ENCODE results near the gene KCTD2.

KCTD2 gene

GRCh38 chr17:75078284-75079022, 31.4 kb downstream of the KCTD2 start:
- DNase-seq, result no peak

GRCh38 chr17:75079023-75079373, 32.0 kb downstream of the KCTD2 start:
- DNase-seq, result no peak

- no peak for DNase-seq
Measured at GRCh38 chr17:75081611-75082540, 34.9 kb downstream of the KCTD2 start.

DNA sequence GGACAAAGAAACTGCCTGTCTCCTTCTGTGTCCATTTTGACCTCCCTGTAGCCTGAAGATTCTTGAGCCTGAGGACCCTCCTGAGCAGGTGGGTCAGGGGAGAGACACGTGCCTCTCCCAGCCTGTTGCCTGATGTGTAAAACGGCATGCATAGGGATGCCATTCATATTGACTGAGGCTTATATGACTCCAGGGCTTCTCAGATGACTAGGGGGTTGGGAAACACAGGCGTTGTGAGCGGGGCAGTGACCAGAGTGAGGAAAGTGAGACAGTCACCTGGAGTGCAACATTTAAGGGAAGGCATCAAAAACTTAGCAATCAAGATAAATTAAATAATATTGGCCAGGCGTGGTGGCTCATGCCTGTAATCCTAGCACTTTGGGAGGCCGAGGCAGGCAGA, 35.7 kb downstream of the KCTD2 start:
- no peak for DNase-seq

- DNase-seq, result no peak
Measured at GRCh38 chr17:75084039-75084660, 37.1 kb downstream of the KCTD2 start.

- no peak for DNase-seq
Measured at GRCh38 chr17:75086496-75087181, 39.6 kb downstream of the KCTD2 start.

DNA sequence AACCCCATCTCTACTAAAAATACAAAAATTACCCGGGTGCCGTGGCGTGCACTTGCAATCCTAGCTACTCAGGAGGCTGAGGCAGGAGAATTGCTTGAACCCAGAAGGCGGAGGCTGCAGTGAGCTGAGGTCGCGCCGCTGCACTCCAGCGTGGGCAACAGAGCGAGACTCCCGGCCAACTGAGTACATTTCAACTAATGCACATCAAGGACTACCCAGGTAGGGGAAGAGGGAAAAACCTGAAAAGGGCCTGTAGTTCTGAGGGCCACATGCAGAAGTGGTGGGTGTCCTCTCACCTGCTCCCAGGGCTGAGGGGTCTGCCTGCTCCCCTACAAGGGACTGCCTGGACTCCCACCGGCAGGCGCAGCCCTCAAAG, 40.1 kb downstream of the KCTD2 start:
- DNase-seq, result no peak

DNA sequence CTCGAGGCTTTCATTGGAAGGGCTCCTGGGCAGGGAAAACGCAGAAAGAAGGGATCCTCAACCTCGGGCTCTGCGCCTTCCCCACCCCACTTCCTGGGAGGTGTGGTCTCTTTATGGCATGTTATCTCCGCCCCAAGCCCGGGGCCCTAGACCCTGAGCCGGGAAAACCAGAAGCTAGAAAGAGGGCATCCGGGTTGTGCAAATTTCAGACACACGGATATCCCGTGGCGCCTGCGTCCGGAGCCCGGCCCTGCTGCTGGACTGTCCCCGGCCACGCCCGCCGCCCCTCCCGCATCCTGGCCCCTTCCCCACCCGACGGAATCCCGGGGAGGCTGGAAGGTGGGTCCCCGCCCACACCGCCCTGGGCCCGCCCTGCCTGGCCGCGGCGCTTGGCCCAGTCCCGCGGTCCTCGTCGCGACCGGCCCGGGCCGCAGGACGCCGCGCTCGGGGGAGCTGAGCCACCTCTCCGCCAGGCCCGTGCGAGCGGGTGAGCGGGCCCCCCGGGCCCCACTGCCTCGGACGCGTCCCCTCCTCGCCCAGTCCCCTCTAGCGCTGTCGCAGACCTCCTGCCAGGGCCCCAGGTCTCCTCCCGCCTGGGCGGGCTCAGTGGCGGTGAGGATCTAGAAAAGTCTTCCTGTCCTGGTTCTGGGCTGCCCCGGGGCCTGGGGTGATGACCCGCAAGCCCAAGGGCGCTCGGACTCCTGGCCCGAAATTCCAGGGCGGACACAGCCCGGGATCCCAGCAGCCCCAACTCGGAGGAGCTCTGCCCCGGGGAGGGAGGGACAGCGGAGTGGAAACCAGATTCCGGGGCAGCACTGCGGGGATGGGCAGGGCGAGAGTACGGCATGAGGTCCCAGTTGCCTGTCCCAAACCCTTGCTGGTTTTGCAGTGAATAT, 40.8 kb downstream of the KCTD2 start, which contains the start of gene SLC16A5:
SLC16A5 (plus strand) TSS at position 397 of the 896 bp plus-strand sequence. CDS start 5,683 bp downstream, outside the sequence.
- no peak for DNase-seq

DNA sequence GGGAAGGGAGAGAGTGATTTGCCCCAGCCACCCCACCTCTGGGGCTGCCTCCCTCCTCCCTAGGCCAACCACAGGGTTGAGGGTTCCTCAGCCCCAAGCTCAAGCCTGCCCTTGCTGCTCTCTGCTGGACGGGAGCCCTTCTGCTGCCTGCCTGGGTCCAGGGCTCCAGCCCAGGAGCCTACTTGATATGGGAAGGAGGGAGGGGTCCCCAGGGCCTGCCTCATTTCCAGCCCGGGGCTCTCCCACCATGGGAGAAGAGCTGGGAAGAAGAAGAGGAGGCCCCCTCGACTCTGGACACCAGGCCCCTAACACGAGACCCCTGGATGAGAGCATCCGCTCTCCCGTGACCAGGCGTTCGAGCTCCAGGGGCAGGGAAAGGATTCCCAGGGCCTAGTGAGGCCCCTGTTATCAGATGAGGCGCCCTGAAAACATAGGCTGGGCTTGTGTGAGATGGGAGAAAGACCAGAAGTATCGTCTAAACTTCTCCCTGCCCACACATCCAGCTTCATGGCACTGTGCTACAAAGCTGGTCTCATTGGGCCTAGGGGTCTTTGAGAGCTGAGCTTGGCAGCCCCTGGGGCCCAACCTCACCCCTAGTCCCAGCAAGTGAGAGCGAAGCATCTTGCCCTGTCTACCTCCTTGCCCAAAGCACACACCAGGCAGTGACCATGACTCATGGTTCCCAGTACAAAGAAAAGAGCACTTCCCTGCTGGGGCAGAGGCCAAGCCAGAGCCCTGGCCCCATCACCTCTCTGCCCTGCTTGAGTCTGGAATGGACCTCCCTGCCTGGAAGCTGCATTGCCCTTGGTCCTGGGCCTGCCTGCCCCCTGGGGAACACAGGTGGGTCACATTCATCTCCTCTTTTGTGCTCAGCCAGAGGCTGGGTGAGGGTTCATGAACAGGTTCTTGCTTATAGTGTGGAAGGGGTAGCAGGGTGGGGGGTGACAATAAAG, 41.7 kb downstream of the KCTD2 start:
- DNase-seq, result no peak

- no peak for DNase-seq
Measured at GRCh38 chr17:75090871-75091854, 44.1 kb downstream of the KCTD2 start.

DNA sequence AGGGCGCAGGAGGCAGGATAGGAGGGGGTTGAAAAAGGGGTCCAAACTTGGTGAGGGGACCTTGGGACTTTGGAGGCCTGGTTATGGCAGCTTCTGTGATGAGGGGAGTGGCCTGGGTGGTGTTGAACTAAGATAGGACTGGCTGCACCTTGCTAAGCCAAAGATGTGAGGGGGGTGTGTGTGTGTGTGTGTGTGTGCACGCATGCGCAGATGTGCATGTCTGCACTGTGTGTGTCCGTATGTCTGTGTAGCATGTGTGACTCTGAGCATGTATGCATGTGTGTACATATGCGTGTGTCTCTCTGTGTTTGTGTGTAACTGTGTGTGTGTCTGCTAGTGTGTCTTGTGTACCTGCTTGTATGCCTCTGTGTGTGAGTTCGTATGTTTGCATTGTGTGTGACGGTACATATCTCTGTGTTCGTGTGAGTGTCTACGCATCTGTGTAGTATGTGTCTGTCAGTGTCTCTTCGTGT, 44.9 kb downstream of the KCTD2 start:
- DNase-seq, result no peak

DNA sequence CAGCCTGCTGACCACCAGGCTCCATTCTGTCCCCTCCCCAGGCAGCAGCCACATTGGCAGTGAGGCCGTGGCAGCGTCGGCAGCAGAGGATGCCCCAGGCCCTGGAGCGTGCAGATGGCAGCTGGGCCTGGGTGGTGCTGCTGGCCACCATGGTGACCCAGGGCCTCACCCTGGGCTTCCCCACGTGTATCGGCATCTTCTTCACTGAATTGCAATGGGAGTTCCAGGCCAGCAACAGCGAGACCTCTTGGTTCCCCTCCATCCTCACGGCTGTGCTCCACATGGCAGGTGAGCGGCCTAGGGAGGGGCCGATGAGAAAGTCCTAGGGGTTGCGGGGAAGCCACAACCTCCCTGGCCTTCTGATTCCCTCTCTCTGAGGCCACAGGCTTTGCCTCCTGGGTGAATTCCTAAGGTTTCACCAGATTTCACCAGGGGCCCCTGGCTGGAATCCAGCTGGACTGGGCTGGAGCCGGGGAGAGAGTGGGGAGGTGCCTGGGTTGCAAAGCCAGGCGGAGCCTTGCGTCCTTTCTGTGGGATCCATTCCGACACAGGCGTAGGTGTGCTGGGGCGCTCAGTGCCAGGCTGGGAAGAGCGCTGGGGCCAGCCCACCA, 46.6 kb downstream of the KCTD2 start:
- DNase-seq, result no peak

- no peak for DNase-seq
Measured at GRCh38 chr17:75094871-75095399, 47.9 kb downstream of the KCTD2 start.

- no peak for DNase-seq
Measured at GRCh38 chr17:75096082-75096625, 49.1 kb downstream of the KCTD2 start.

- DNase-seq, result no peak
Measured at GRCh38 chr17:75097865-75098264, 50.8 kb downstream of the KCTD2 start.

DNA sequence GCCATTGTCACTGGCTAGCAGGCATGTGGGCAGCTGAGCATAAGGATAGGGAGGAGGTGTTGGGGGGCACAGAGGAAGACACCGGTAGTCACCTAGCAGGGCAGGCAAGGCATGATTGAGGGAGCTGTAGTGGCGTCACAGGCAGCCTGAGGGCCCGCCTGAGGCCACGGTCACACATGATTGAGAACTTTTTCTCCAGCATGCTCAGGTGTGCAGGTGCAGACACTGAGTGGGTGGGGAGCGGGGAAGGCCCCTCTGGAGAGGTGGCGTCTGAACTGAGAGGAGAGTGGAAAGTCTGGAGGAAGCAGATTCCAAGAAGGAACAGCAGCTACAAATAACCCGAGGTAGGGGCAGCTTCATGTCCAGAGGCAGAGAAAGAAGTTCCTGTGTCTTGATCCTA, 51.8 kb downstream of the KCTD2 start:
- no peak for DNase-seq

GRCh38 chr17:75099881-75100595, 53.0 kb downstream of the KCTD2 start:
- no peak for DNase-seq
